OCI-LY1 (cell line): ENCODE results near the gene ERGIC1.

Source experiments
- EZH2 ChIP-seq: fragments of 200-600 bp; sonication (generic), shearing (Covaris generic); IDR thresholded peaks from 2 replicates; pipeline ENCODE4 v1.8.0; 2017; ENCODE audit warnings: borderline replicate concordance, mixed run types, mild to moderate bottlenecking, antibody characterized with exemption, low read length, moderate library complexity, mixed read lengths
- TF ChIP-seq, protein P1 (sequence below): fragments of 200-600 bp; sonication (generic), shearing (Covaris generic); IDR thresholded peaks from 2 replicates; pipeline ENCODE4 v1.5.1; 2017; ENCODE audit warnings: mild to moderate bottlenecking, antibody characterized with exemption, low read length, moderate library complexity, mixed read lengths

DNA sequence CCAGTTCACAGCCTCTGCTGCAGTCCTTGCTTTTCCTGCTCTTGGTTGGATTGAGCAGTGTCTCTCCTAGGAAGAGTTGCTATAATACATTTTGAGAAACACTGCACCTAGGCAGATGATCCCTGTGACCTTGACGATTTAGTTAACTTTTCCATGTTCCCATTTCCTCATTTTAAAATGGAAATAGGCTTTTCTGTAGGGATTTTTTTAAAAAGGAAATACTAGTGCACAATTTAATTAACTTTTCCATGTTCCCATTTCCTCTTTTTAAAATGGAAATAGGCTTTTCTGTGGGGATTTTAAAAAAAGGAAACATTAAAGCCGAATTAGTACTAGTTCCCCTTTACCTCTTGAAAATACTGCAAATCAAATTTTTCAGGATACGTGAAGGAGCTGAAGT is 154.2 kb downstream of the ERGIC1 start:
- no peak for TF ChIP-seq EZH2
- TF ChIP-seq, protein P1, sequence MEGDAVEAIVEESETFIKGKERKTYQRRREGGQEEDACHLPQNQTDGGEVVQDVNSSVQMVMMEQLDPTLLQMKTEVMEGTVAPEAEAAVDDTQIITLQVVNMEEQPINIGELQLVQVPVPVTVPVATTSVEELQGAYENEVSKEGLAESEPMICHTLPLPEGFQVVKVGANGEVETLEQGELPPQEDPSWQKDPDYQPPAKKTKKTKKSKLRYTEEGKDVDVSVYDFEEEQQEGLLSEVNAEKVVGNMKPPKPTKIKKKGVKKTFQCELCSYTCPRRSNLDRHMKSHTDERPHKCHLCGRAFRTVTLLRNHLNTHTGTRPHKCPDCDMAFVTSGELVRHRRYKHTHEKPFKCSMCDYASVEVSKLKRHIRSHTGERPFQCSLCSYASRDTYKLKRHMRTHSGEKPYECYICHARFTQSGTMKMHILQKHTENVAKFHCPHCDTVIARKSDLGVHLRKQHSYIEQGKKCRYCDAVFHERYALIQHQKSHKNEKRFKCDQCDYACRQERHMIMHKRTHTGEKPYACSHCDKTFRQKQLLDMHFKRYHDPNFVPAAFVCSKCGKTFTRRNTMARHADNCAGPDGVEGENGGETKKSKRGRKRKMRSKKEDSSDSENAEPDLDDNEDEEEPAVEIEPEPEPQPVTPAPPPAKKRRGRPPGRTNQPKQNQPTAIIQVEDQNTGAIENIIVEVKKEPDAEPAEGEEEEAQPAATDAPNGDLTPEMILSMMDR: no peak
